A172 (cell line): ENCODE measurements around the gene RLN3. TPM values are rescaled to one million over a fixed set of nuclear protein-coding genes. Genes with fewer than 3 reads are reported as not detected.

Experiments used
- total RNA-seq: library from RNA; depleted of rRNA; stranded (reverse); fragments of >200 nt; shearing (Covaris generic); gene quantifications from 2 replicates; pipeline ENCODE4 v1.2.3, GENCODE V29; 2014; rRNA removed

RLN3 gene
- total RNA-seq, 1 experiment from 2014 or later = not detected

Other genes with a start within 250 kb of the RLN3 start
- gene ZSWIM4, start 232.7 kb upstream of the RLN3 start, total RNA-seq = 4.5 and 6.8 TPM in 2 replicates
- gene NANOS3, start 151.0 kb upstream of the RLN3 start, total RNA-seq = not detected in 2 replicates
- gene BRME1, start 122.0 kb upstream of the RLN3 start, total RNA-seq = 0.48 and 3.0 TPM in 2 replicates
- gene CC2D1A, start 121.9 kb upstream of the RLN3 start, total RNA-seq = 29.7 and 30.8 TPM in 2 replicates
- 1.1 and 2.7 TPM in 2 replicates for gene PODNL1, start 89.7 kb upstream of the RLN3 start, total RNA-seq
- 41.3 and 41.6 TPM in 2 replicates for gene DCAF15, start 75.6 kb upstream of the RLN3 start, total RNA-seq
- 1.7 and 2.2 TPM in 2 replicates for gene RFX1, start 21.8 kb upstream of the RLN3 start, total RNA-seq
- 11.9 and 14.0 TPM in 2 replicates for gene IL27RA, start 3.6 kb downstream of the RLN3 start, total RNA-seq
- 3.0 and 6.2 TPM in 2 replicates for gene PALM3, start 33.9 kb downstream of the RLN3 start, total RNA-seq
- gene MISP3, start 44.6 kb downstream of the RLN3 start, total RNA-seq = 0.43 and 2.5 TPM in 2 replicates
- not detected in 2 replicates for gene C19orf67, start 57.6 kb downstream of the RLN3 start, total RNA-seq
- gene SAMD1, start 62.6 kb downstream of the RLN3 start, total RNA-seq = 25.2 and 36.0 TPM in 2 replicates
- gene PRKACA, start 89.6 kb downstream of the RLN3 start, total RNA-seq = 43.1 and 72.6 TPM in 2 replicates
- gene ASF1B, start 108.4 kb downstream of the RLN3 start, total RNA-seq = 54.9 and 78.9 TPM in 2 replicates
- 5.1 and 7.6 TPM in 2 replicates for gene ADGRL1, start 178.0 kb downstream of the RLN3 start, total RNA-seq